ENCODE measurements around the gene ICOS. TPM values are rescaled to one million over a fixed set of nuclear protein-coding genes. Genes with fewer than 3 reads are reported as not detected.

Gene ICOS
- total RNA-seq, 4 donors from 2014 or later: 0.48 to 0.85 (median 0.76) TPM; not detected in 1

- no peak for TF ChIP-seq CTCF (IDR thresholded peaks at IDR 0.05)
- no peak for TF ChIP-seq POLR2A (IDR thresholded peaks at IDR 0.05)
- H3K9me3 ChIP-seq: peaks cover 0 to 15% (median 9%) of the 10 kb centered on the region in 3 donors
- intact Hi-C loops (cut with DNase I): no loop called here
- DNase-seq: no peak
- H3K27ac ChIP-seq: peak overlapping the region in 1 of 4 donors; percentile 25
- H3K4me3 ChIP-seq: no peak overlapping the region
- peaks cover 0 to 4% (median 0%) of the 10 kb centered on the region in 3 donors for H3K4me1 ChIP-seq
- no peaks in the 10 kb centered on the region for H3K36me3 ChIP-seq
- 59 to 67% methylated on average over 2 of the region's 2 CpGs for WGBS, 2 donors
- no peaks in the 10 kb centered on the region for H3K27me3 ChIP-seq
Measured at GRCh38 chr2:203897544-203897943, 39.0 kb upstream of the ICOS start.

GRCh38 chr2:203898657-203899056 is 37.9 kb upstream of the ICOS start:
- 60 to 80% methylated on average over 2 of the region's 2 CpGs for WGBS, 2 donors
- no peak for DNase-seq
- no peaks in the 10 kb centered on the region for H3K4me1 ChIP-seq
- H3K27ac ChIP-seq: no peak overlapping the region
- no peak for TF ChIP-seq POLR2A (IDR thresholded peaks at IDR 0.05)
- no peak for TF ChIP-seq CTCF (IDR thresholded peaks at IDR 0.05)
- no peaks in the 10 kb centered on the region for H3K36me3 ChIP-seq
- no peaks in the 10 kb centered on the region for H3K27me3 ChIP-seq
- no peak overlapping the region for H3K4me3 ChIP-seq
- H3K9me3 ChIP-seq: peaks cover 0 to 22% (median 12%) of the 10 kb centered on the region in 3 donors
- intact Hi-C loops (cut with DNase I): no loop called here

GRCh38 chr2:203900253-203900652 is 36.3 kb upstream of the ICOS start:
- 42 to 50% methylated on average over 2 of the region's 2 CpGs for WGBS, 2 donors
- no peaks in the 10 kb centered on the region for H3K36me3 ChIP-seq
- DNase-seq: no peak
- intact Hi-C loops (cut with DNase I): loop anchor here (10.0 kb wide), 1 partner anchor 415 kb away; no protein-coding TSS in a partner anchor
- H3K27ac ChIP-seq: no peak overlapping the region
- H3K9me3 ChIP-seq: peaks cover 0 to 22% (median 12%) of the 10 kb centered on the region in 3 donors
- H3K27me3 ChIP-seq: no peaks in the 10 kb centered on the region
- no peak overlapping the region for H3K4me3 ChIP-seq
- TF ChIP-seq POLR2A (IDR thresholded peaks at IDR 0.05): no peak
- TF ChIP-seq CTCF (IDR thresholded peaks at IDR 0.05): no peak
- H3K4me1 ChIP-seq: no peaks in the 10 kb centered on the region

GRCh38 chr2:203904022-203904421 is 32.5 kb upstream of the ICOS start:
- H3K27ac ChIP-seq: no peak overlapping the region
- TF ChIP-seq CTCF (IDR thresholded peaks at IDR 0.05) (no peak), POLR2A (IDR thresholded peaks at IDR 0.05) (no peak)
- no peak for DNase-seq
- no peaks in the 10 kb centered on the region for H3K27me3 ChIP-seq
- no peak overlapping the region for H3K4me3 ChIP-seq
- peaks cover 0 to 22% (median 12%) of the 10 kb centered on the region in 3 donors for H3K9me3 ChIP-seq
- intact Hi-C loops (cut with DNase I): loop anchor here (10.0 kb wide), 1 partner anchor 419 kb away; no protein-coding TSS in a partner anchor
- no peaks in the 10 kb centered on the region for H3K36me3 ChIP-seq
- H3K4me1 ChIP-seq: peaks cover 0 to 6% (median 4%) of the 10 kb centered on the region in 3 donors
- 92 to 94% methylated on average over 4 of the region's 4 CpGs for WGBS, 2 donors

GRCh38 chr2:203905656-203906055 is 30.9 kb upstream of the ICOS start:
- no peak for TF ChIP-seq POLR2A (IDR thresholded peaks at IDR 0.05)
- Histone ChIP-seq H3K4me1 (peaks cover 0 to 16% (median 4%) of the 10 kb centered on the region in 3 donors), H3K27me3 (no peaks in the 10 kb centered on the region), H3K27ac (no peak overlapping the region), H3K9me3 (peaks cover 0 to 22% (median 12%) of the 10 kb centered on the region in 3 donors), H3K4me3 (no peak overlapping the region), H3K36me3 (no peaks in the 10 kb centered on the region)
- DNase-seq: no peak
- intact Hi-C loops (cut with DNase I): loop anchor here (10.0 kb wide), 1 partner anchor 421 kb away; no protein-coding TSS in a partner anchor
